Measurements from ENCODE around the gene SPCS3. TPM values are rescaled to one million over a fixed set of nuclear protein-coding genes. Genes with fewer than 3 reads are reported as not detected.
A peak's percentile ranks its signal among the peaks of the same experiment; 100 is the strongest.
"Not testable (repeated sequence)": the region's sequence is repeated elsewhere in the genome, so short reads cannot be mapped to it uniquely, and the experiment has no call there.

SPCS3 gene
- total and polyA plus RNA-seq, 8 donors = 79.7 to 203 (median 89.0) TPM

- intact Hi-C loops (cut with DNase I) = no loop called here
- H3K27me3 ChIP-seq = no peaks in the 10 kb centered on the region
- H3K4me1 ChIP-seq = peaks cover 15 to 49% of the 10 kb centered on the region in 2 donors
- no peaks in the 10 kb centered on the region for H3K9me3 ChIP-seq
- H3K36me3 ChIP-seq = peaks cover 0 to 2% of the 10 kb centered on the region in 2 donors
- H3K4me3 ChIP-seq = peak overlapping the region; percentile 82 to 83
- peak overlapping the region; percentile 97 to 99 for H3K27ac ChIP-seq
- peak in 2 of 4 donors; percentile 10 to 12 for DNase-seq
- no peak for TF ChIP-seq CTCF (IDR thresholded peaks at IDR 0.05)
- no peak for ATAC-seq
Observed at GRCh38 chr4:176320976-176321361, 1.2 kb downstream of the SPCS3 start.

GRCh38 chr4:176321589-176321988, 1.8 kb downstream of the SPCS3 start:
- intact Hi-C loops (cut with DNase I) = no loop called here
- ATAC-seq (no peak), DNase-seq (no peak)
- Histone ChIP-seq H3K27ac (peak overlapping the region in 1 of 2 donors; percentile 99), H3K9me3 (no peaks in the 10 kb centered on the region), H3K27me3 (no peaks in the 10 kb centered on the region), H3K36me3 (peaks cover 0 to 4% of the 10 kb centered on the region in 2 donors), H3K4me1 (peaks cover 15 to 49% of the 10 kb centered on the region in 2 donors), H3K4me3 (peak overlapping the region; percentile 82 to 83)
- TF ChIP-seq CTCF (IDR thresholded peaks at IDR 0.05) = no peak

GRCh38 chr4:176323511-176324160, 3.9 kb downstream of the SPCS3 start:
- Histone ChIP-seq H3K27me3 (no peaks in the 10 kb centered on the region), H3K36me3 (peaks cover 0 to 19% of the 10 kb centered on the region in 2 donors), H3K4me3 (no peak overlapping the region), H3K4me1 (peaks cover 15 to 47% of the 10 kb centered on the region in 2 donors), H3K9me3 (no peaks in the 10 kb centered on the region), H3K27ac (no peak overlapping the region)
- ATAC-seq (no peak), DNase-seq (no peak)
- no peak for TF ChIP-seq CTCF (IDR thresholded peaks at IDR 0.05)
- intact Hi-C loops (cut with DNase I) = no loop called here

GRCh38 chr4:176324876-176325275, 5.1 kb downstream of the SPCS3 start:
- H3K4me3 ChIP-seq; ATAC-seq; intact Hi-C loops (cut with DNase I); H3K27me3 ChIP-seq; DNase-seq; H3K9me3 ChIP-seq; H3K27ac ChIP-seq: not testable (repeated sequence)
- peaks cover 15 to 42% of the 10 kb centered on the region in 2 donors for H3K4me1 ChIP-seq
- H3K36me3 ChIP-seq = peaks cover 0 to 31% of the 10 kb centered on the region in 2 donors

GRCh38 chr4:176333076-176333475, 13.3 kb downstream of the SPCS3 start:
- Histone ChIP-seq H3K9me3 (no peaks in the 10 kb centered on the region), H3K27ac (no peak overlapping the region), H3K4me1 (no peaks in the 10 kb centered on the region), H3K36me3 (peaks cover 0 to 34% of the 10 kb centered on the region in 2 donors), H3K4me3 (no peak overlapping the region), H3K27me3 (no peaks in the 10 kb centered on the region)
- no peak for DNase-seq
- no peak for TF ChIP-seq CTCF (IDR thresholded peaks at IDR 0.05)
- peak; percentile 51 for ATAC-seq
- intact Hi-C loops (cut with DNase I) = no loop called here

GRCh38 chr4:176334066-176334465, 14.3 kb downstream of the SPCS3 start:
- H3K27ac ChIP-seq = no peak overlapping the region
- intact Hi-C loops (cut with DNase I) = no loop called here
- no peaks in the 10 kb centered on the region for H3K4me1 ChIP-seq
- H3K36me3 ChIP-seq = peaks cover 0 to 25% of the 10 kb centered on the region in 2 donors
- DNase-seq (peak in 1 of 4 donors; percentile 25), ATAC-seq (no peak)
- TF ChIP-seq CTCF (IDR thresholded peaks at IDR 0.05) = no peak
- H3K4me3 ChIP-seq = no peak overlapping the region
- no peaks in the 10 kb centered on the region for H3K27me3 ChIP-seq
- no peaks in the 10 kb centered on the region for H3K9me3 ChIP-seq
